ENCODE data around the gene TSPAN31.

DNA sequence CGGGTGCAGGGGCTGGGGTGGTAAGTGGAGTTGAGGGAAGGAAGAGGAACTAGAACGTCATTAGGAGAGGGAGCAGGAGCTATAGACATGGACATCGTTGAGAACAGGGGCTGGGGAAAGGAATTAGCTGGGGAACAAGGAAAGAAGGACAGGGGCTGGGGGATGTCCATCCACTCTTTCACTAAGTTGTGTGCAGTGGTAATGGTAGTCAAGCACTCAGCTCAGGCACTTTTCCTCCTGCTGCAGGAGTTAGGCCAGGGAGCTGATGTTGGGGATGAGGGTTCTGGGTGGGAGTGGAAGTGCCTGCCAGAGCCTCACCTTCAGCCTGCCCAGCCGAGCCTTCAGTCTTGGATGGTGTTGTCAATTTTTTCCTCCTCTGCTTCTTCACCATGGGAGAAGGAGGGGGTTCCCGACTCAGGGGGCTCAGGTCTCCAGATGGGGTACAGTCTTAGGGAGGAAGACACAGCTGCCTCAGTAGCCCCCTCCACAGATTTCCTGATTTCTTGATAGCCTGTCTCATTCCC is 15.5 kb upstream of the TSPAN31 start:
- TF ChIP-seq, protein P1, sequence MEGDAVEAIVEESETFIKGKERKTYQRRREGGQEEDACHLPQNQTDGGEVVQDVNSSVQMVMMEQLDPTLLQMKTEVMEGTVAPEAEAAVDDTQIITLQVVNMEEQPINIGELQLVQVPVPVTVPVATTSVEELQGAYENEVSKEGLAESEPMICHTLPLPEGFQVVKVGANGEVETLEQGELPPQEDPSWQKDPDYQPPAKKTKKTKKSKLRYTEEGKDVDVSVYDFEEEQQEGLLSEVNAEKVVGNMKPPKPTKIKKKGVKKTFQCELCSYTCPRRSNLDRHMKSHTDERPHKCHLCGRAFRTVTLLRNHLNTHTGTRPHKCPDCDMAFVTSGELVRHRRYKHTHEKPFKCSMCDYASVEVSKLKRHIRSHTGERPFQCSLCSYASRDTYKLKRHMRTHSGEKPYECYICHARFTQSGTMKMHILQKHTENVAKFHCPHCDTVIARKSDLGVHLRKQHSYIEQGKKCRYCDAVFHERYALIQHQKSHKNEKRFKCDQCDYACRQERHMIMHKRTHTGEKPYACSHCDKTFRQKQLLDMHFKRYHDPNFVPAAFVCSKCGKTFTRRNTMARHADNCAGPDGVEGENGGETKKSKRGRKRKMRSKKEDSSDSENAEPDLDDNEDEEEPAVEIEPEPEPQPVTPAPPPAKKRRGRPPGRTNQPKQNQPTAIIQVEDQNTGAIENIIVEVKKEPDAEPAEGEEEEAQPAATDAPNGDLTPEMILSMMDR (IDR thresholded peaks at IDR 0.05), result no peak
- no peak for TF ChIP-seq POLR2AphosphoS5 (IDR thresholded peaks at IDR 0.05; ENCODE audit: insufficient read depth in 1 of 2, low read depth in 1 of 2)
